Activated CD4-positive, alpha-beta T cell treated with anti-CD3 and anti-CD28 coated beads, Interleukin-2, amount 10 ng/mL, durations not matched to agents 24 days and 14 days (primary cell): ENCODE results near the gene RALGPS1. TPM values are rescaled to one million over a fixed set of nuclear protein-coding genes. Genes with fewer than 3 reads are reported as not detected.

Source experiments
- DNase-seq: peaks from one replicate; pipeline ENCODE4 v3.0.0; 2022
- H3K27ac Mint-ChIP-seq: one replicate; pipeline ENCODE4 v1.8.0; 2022; ENCODE audit warnings: mild to moderate bottlenecking, mixed read lengths
- H3K27me3 Mint-ChIP-seq: one replicate; pipeline ENCODE4 v1.8.0; 2022; ENCODE audit warnings: mixed read lengths
- H3K36me3 Mint-ChIP-seq: one replicate; pipeline ENCODE4 v1.8.0; 2022; ENCODE audit warnings: low read depth, mild to moderate bottlenecking, mixed read lengths
- H3K4me1 Mint-ChIP-seq: one replicate; pipeline ENCODE4 v1.8.0; 2021; ENCODE audit warnings: mixed read lengths
- H3K4me3 Mint-ChIP-seq: one replicate; pipeline ENCODE4 v1.8.0; 2022; ENCODE audit warnings: mild to moderate bottlenecking, moderate library complexity, mixed read lengths
- H3K9me3 Mint-ChIP-seq: one replicate; pipeline ENCODE4 v1.8.0; 2021; ENCODE audit warnings: mixed read lengths
- intact Hi-C: fragments of 100-400 bp; cut with micrococcal nuclease; formaldehyde crosslinking; loops from one replicate; pipeline ENCODE4 v1.15.1; 2023
- total RNA-seq: library from RNA; stranded (reverse); gene quantifications from 2 replicates; pipeline ENCODE4 v1.2.3, GENCODE V29; 2022

RALGPS1 gene
- total RNA-seq, 1 donor from 2014 or later = 2.0 TPM

DNA sequence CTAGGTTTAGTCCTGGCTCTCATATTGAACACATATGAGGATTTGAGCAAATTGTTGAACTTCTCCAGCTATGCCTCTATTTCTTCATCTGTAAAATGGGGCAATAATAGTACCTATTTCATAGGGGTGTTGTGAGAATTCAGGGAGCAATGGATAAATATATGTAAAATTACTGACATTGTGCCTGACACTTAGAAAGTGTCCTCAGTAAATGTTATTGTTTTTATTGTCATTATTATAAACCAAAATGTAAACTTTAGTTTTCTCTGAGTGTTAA lies 106.2 kb downstream of the RALGPS1 start:
- no peaks in the 10 kb centered on the region for H3K9me3 Mint-ChIP-seq
- H3K4me1 Mint-ChIP-seq = no peaks in the 10 kb centered on the region
- peaks cover 25% of the 10 kb centered on the region for H3K27me3 Mint-ChIP-seq
- no peaks in the 10 kb centered on the region for H3K36me3 Mint-ChIP-seq
- no peak overlapping the region for H3K4me3 Mint-ChIP-seq
- DNase-seq = no peak
- intact Hi-C loops = no loop called here
- no peak overlapping the region for H3K27ac Mint-ChIP-seq

DNA sequence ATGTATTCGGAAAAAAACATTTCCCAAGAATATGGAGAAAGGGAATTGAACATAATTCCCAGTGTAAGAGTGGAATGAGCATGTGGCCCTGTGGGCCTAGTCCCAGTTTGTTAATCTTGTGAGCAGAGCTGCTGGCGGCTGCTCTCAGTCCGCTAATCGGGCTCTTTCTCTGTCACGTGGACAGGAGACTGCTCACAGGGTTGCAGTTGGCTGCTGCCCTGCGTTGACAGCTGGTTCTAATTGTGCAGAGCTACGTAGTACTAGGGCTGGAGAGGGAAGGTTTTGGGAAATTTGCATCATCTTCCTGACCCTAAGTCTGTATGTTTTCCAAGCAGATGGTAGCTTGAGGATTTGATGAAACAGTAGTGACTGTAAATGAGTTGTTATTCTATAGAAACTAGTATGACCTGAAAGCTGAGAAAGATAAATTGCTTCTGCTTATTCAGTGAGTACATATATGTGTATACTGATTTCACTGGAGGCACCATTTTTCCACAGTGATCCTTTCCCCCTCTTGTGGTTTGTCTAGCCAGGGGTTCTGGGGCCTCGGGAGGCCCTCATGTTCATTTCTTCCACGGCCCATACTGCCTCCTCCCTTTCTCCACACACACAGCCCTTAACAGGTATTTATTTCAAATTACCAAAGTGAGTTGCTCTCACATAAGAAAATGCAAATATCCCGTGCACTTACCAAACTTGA lies 107.2 kb downstream of the RALGPS1 start:
- H3K9me3 Mint-ChIP-seq = no peaks in the 10 kb centered on the region
- peaks cover 19% of the 10 kb centered on the region for H3K27me3 Mint-ChIP-seq
- H3K4me1 Mint-ChIP-seq = peaks cover 2% of the 10 kb centered on the region
- intact Hi-C loops = no loop called here
- H3K4me3 Mint-ChIP-seq = no peak overlapping the region
- H3K36me3 Mint-ChIP-seq = no peaks in the 10 kb centered on the region
- no peak overlapping the region for H3K27ac Mint-ChIP-seq
- DNase-seq = no peak

- Mint-ChIP-seq H3K36me3 (no peaks in the 10 kb centered on the region), H3K4me3 (no peak overlapping the region), H3K27ac (no peak overlapping the region), H3K9me3 (no peaks in the 10 kb centered on the region), H3K27me3 (peaks cover 22% of the 10 kb centered on the region), H3K4me1 (peaks cover 2% of the 10 kb centered on the region)
- DNase-seq = no peak
- intact Hi-C loops = no loop called here
These were observed 108.5 kb downstream of the RALGPS1 start for GRCh38 chr9:127022913-127023660.

GRCh38 chr9:127025042-127025441 lies 110.5 kb downstream of the RALGPS1 start:
- Mint-ChIP-seq H3K27ac (no peak overlapping the region), H3K27me3 (peaks cover 20% of the 10 kb centered on the region), H3K4me1 (peaks cover 2% of the 10 kb centered on the region), H3K36me3 (no peaks in the 10 kb centered on the region), H3K9me3 (no peaks in the 10 kb centered on the region), H3K4me3 (no peak overlapping the region)
- intact Hi-C loops = no loop called here
- DNase-seq = no peak

DNA sequence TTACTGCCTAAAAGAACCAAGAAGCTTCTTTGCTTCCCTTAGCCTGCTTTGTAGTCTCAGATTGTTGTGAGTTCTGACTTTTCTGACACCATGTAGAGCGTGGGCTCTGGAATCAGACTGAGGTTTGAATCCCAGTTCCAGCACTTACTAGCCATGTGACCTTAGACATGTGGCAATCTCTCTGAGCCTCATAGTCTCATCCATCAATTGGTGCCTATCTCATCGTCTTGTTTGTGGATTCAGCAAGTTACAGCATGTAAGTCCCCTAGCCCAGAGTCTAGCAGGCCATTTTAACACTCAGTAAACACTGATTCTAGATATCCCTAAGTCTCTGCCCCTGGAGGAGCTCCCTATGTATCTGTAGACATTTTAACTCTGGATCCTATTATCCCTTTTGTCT lies 113.1 kb downstream of the RALGPS1 start:
- Mint-ChIP-seq H3K27ac (no peak overlapping the region), H3K4me1 (peaks cover 2% of the 10 kb centered on the region), H3K4me3 (no peak overlapping the region), H3K9me3 (no peaks in the 10 kb centered on the region), H3K27me3 (peaks cover 22% of the 10 kb centered on the region), H3K36me3 (no peaks in the 10 kb centered on the region)
- intact Hi-C loops = no loop called here
- no peak for DNase-seq

DNA sequence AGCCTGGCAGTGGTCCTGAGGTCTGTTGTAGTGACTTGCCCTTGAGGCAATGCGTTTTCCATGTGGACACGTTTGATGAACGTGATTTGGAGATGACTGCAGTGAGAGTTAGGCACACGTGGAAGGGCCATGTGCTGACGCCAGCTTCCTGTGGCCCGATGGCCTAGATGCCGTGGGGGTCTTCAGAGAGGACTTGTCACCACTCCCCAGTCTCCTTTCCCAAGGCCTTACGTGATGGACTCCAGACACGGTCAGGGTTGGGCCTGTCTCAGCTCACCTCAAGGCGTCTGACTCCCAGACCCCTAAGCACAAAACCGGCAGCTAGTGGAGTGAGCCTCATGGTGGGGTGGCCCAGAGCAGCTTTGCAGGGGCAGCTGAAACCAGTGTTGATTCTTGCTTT lies 115.0 kb downstream of the RALGPS1 start:
- intact Hi-C loops = no loop called here
- peaks cover 2% of the 10 kb centered on the region for H3K4me1 Mint-ChIP-seq

GRCh38 chr9:127030814-127031740 lies 116.5 kb downstream of the RALGPS1 start:
- Mint-ChIP-seq H3K4me1 (peaks cover 2% of the 10 kb centered on the region), H3K27ac (no peak overlapping the region), H3K36me3 (no peaks in the 10 kb centered on the region), H3K27me3 (peaks cover 14% of the 10 kb centered on the region), H3K9me3 (no peaks in the 10 kb centered on the region), H3K4me3 (no peak overlapping the region)
- no peak for DNase-seq
- intact Hi-C loops = no loop called here

More for the DNA sequence above, 115.0 kb downstream of the RALGPS1 start:
- H3K36me3 Mint-ChIP-seq = no peaks in the 10 kb centered on the region
- no peak for DNase-seq
- H3K9me3 Mint-ChIP-seq = no peaks in the 10 kb centered on the region
- H3K27ac Mint-ChIP-seq = no peak overlapping the region
- peaks cover 14% of the 10 kb centered on the region for H3K27me3 Mint-ChIP-seq
- no peak overlapping the region for H3K4me3 Mint-ChIP-seq

- H3K27me3 Mint-ChIP-seq = peaks cover 11% of the 10 kb centered on the region
These were observed 117.7 kb downstream of the RALGPS1 start for GRCh38 chr9:127032256-127032655.

DNA sequence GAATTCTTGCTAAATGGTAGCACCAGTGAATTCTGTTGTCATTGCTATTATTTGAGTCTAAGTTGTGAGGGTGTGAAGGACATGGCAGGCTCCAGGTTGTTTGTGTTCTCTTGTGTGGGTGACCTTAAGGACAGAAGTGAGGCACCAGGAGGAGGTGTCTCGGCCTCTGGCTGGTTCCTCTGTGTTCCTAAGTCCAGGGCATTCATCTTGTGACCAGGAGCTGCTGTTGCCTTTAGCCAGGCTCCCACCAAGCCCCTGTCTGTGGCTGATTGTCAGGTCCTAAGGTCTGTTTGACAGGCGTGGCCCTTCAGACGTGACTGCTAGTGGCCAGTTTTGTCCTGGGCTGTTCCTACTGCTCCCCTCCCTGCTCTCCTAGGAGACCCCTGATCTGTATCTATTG lies 118.5 kb downstream of the RALGPS1 start:
- intact Hi-C loops = no loop called here
- H3K4me3 Mint-ChIP-seq = no peak overlapping the region
- H3K27me3 Mint-ChIP-seq = peaks cover 11% of the 10 kb centered on the region
- no peaks in the 10 kb centered on the region for H3K4me1 Mint-ChIP-seq
- no peaks in the 10 kb centered on the region for H3K36me3 Mint-ChIP-seq
- H3K27ac Mint-ChIP-seq = no peak overlapping the region
- DNase-seq = no peak
- H3K9me3 Mint-ChIP-seq = no peaks in the 10 kb centered on the region

More at GRCh38 chr9:127032256-127032655, 117.7 kb downstream of the RALGPS1 start:
- no peaks in the 10 kb centered on the region for H3K4me1 Mint-ChIP-seq
- no peaks in the 10 kb centered on the region for H3K9me3 Mint-ChIP-seq
- intact Hi-C loops = no loop called here
- no peak overlapping the region for H3K4me3 Mint-ChIP-seq
- H3K27ac Mint-ChIP-seq = no peak overlapping the region
- H3K36me3 Mint-ChIP-seq = no peaks in the 10 kb centered on the region
- DNase-seq = no peak

DNA sequence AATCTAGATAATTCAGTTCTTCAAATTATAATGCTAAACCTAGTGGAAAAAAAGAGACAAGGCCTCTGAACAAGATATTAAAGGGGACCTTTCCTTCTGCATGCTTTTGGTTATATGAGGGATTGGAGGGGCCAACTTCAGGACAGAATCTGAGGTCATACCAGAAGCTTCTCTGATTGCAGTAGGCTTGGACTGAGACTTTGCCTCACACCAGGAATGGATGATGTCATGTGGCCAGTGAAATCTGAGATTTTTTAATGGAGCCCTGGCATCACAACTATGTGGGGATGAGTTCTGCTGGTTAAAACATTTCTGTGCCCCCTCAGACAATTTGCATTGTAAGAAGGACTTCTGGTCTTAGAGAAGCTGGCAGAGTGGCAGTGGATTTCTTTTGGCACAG lies 119.2 kb downstream of the RALGPS1 start:
- Mint-ChIP-seq H3K4me3 (no peak overlapping the region), H3K4me1 (no peaks in the 10 kb centered on the region), H3K36me3 (no peaks in the 10 kb centered on the region), H3K27ac (no peak overlapping the region), H3K9me3 (no peaks in the 10 kb centered on the region), H3K27me3 (peaks cover 11% of the 10 kb centered on the region)
- DNase-seq = no peak
- intact Hi-C loops = no loop called here

GRCh38 chr9:127034691-127035090 lies 120.1 kb downstream of the RALGPS1 start:
- no peaks in the 10 kb centered on the region for H3K4me1 Mint-ChIP-seq
- no peaks in the 10 kb centered on the region for H3K9me3 Mint-ChIP-seq
- DNase-seq = no peak
- intact Hi-C loops = no loop called here
- no peak overlapping the region for H3K27ac Mint-ChIP-seq
- peaks cover 11% of the 10 kb centered on the region for H3K27me3 Mint-ChIP-seq
- H3K4me3 Mint-ChIP-seq = no peak overlapping the region
- no peaks in the 10 kb centered on the region for H3K36me3 Mint-ChIP-seq

DNA sequence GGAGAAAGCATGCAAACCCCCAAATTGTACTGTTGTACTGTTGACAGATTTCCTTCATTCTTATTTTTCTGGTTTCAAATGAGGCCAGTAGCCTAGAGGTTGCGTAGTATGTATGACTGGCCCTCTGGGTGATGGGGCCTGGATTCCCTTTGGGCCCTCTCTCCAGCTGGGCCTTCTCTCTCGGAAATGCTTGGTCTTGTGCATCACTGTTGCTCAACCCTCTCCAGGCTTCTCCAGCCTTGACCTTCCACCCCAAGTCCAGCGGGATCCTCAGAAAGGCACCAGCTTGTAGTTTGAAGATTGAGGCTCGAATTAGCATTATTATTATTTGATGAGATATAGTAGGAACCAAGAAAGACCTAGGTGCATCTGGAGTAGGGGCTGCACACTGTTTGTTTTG lies 120.8 kb downstream of the RALGPS1 start:
- Mint-ChIP-seq H3K4me3 (no peak overlapping the region), H3K27me3 (peaks cover 7% of the 10 kb centered on the region), H3K4me1 (no peaks in the 10 kb centered on the region), H3K27ac (no peak overlapping the region), H3K9me3 (no peaks in the 10 kb centered on the region), H3K36me3 (no peaks in the 10 kb centered on the region)
- DNase-seq = no peak
- intact Hi-C loops = no loop called here

DNA sequence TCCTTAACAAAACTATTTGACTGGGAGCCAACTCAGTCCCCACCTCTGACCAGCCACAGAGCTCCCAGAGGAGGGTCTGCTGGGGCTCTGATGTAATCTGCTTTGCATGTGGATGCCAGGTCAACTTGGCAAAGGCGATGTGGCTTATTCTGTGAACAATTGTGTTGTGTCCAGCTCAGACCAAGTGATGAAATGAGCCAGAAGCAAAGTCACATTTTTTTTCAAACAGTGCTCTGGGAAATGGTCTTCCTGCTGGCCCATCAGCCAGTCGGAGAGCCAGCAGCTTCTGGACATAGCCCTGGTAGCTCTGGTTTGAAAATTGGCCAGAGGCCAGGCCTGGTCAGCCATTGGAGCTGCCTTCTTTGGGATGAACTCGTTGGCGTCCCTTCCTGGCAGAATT lies 121.4 kb downstream of the RALGPS1 start:
- H3K36me3 Mint-ChIP-seq = no peaks in the 10 kb centered on the region
- H3K4me3 Mint-ChIP-seq = no peak overlapping the region

GRCh38 chr9:127036437-127036836 lies 121.9 kb downstream of the RALGPS1 start:
- Mint-ChIP-seq H3K27me3 (peaks cover 6% of the 10 kb centered on the region), H3K4me3 (no peak overlapping the region), H3K4me1 (no peaks in the 10 kb centered on the region), H3K36me3 (no peaks in the 10 kb centered on the region), H3K27ac (no peak overlapping the region), H3K9me3 (no peaks in the 10 kb centered on the region)
- intact Hi-C loops = no loop called here
- DNase-seq = no peak

More for the DNA sequence above, 121.4 kb downstream of the RALGPS1 start:
- Mint-ChIP-seq H3K9me3 (no peaks in the 10 kb centered on the region), H3K27ac (no peak overlapping the region), H3K4me1 (no peaks in the 10 kb centered on the region), H3K27me3 (peaks cover 5% of the 10 kb centered on the region)
- intact Hi-C loops = no loop called here
- DNase-seq = no peak
